Stimulated activated naive B cell treated with anti-CD40 and anti-IgM and Interleukin-4, amounts not matched to agents 10 μg/mL and 1 μg/mL and 100 μg/mL, for 72 hours (primary cell): Measurements from ENCODE around the gene PMIS2.
"Not testable (repeated sequence)": the region's sequence is repeated elsewhere in the genome, so short reads cannot be mapped to it uniquely, and the experiment has no call there.

Experiments
- ATAC-seq, 2 donors: fragments of 150-1000 bp; cut with Tn5 transposase; replicated peaks; 2 replicates each; pipeline ENCODE4 v1.10.0; 2021; ENCODE audit warnings: moderate library complexity in 1 of 2
- DNase-seq: peaks from one replicate; pipeline ENCODE4 v3.0.0; 2021
- H3K27ac Mint-ChIP-seq: one replicate; pipeline ENCODE4 v1.8.0; 2022; ENCODE audit warnings: mild to moderate bottlenecking, mixed read lengths
- H3K27me3 Mint-ChIP-seq, 2 donors: one replicate each; pipeline ENCODE4 v1.8.0; 2022; ENCODE audit warnings: mixed read lengths in 2 of 2
- H3K36me3 Mint-ChIP-seq, 2 donors: one replicate each; pipeline ENCODE4 v1.8.0; 2022; ENCODE audit warnings: mixed read lengths in 2 of 2, mild to moderate bottlenecking in 1 of 2
- H3K4me1 Mint-ChIP-seq, 2 donors: one replicate each; pipeline ENCODE4 v1.8.0; 2022; ENCODE audit warnings: mixed read lengths in 2 of 2, mild to moderate bottlenecking in 1 of 2
- H3K4me3 Mint-ChIP-seq, 2 donors: one replicate each; pipeline ENCODE4 v1.8.0; 2022; ENCODE audit warnings: mild to moderate bottlenecking in 2 of 2, mixed read lengths in 2 of 2, moderate library complexity in 1 of 2
- H3K9me3 Mint-ChIP-seq, 2 donors: one replicate each; pipeline ENCODE4 v1.8.0; 2022; ENCODE audit warnings: mixed read lengths in 2 of 2, mild to moderate bottlenecking in 1 of 2

Gene PMIS2

GRCh38 chr19:35590875-35591274 lies 4.9 kb downstream of the PMIS2 start:
- DNase-seq (no peak), ATAC-seq (no peak)
- Mint-ChIP-seq H3K4me1 (no peaks in the 10 kb centered on the region), H3K4me3 (no peak overlapping the region), H3K27me3 (peaks cover 25 to 27% of the 10 kb centered on the region in 2 donors), H3K36me3 (no peaks in the 10 kb centered on the region), H3K9me3 (no peaks in the 10 kb centered on the region), H3K27ac (no peak overlapping the region)

- ATAC-seq (peak in 1 of 2 donors; percentile 38), DNase-seq (no peak)
- peaks cover 0 to 3% of the 10 kb centered on the region in 2 donors for H3K4me1 Mint-ChIP-seq
- H3K27me3 Mint-ChIP-seq: peaks cover 18 to 20% of the 10 kb centered on the region in 2 donors
- H3K36me3 Mint-ChIP-seq: no peaks in the 10 kb centered on the region
- H3K27ac Mint-ChIP-seq: no peak overlapping the region
- no peak overlapping the region for H3K4me3 Mint-ChIP-seq
- no peaks in the 10 kb centered on the region for H3K9me3 Mint-ChIP-seq
Observed at GRCh38 chr19:35592226-35592625, 6.3 kb downstream of the PMIS2 start.

DNA sequence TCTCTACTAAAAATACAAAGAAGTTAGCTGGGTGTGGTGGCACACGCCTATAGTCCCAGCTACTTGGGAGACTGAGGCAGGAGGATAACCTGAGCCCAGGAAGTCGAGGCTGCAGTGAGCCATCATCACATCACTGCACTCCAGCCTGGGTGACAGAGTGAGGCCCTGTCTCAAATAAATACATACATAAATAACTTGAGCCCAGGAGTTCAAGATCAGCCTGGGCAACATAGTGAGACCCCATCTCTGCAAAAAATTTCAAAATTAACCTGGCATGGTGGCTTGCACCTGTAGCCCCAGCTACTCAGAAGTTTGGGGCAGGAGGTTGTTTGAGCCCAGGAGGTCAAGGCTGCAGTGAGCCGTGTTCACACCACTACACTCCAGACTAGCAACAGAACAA lies 9.1 kb downstream of the PMIS2 start:
- H3K4me1 Mint-ChIP-seq, ATAC-seq, H3K27ac Mint-ChIP-seq, H3K9me3 Mint-ChIP-seq, H3K4me3 Mint-ChIP-seq, H3K36me3 Mint-ChIP-seq, DNase-seq: not testable (repeated sequence)
- H3K27me3 Mint-ChIP-seq: peaks cover 13 to 24% of the 10 kb centered on the region in 2 donors

DNA sequence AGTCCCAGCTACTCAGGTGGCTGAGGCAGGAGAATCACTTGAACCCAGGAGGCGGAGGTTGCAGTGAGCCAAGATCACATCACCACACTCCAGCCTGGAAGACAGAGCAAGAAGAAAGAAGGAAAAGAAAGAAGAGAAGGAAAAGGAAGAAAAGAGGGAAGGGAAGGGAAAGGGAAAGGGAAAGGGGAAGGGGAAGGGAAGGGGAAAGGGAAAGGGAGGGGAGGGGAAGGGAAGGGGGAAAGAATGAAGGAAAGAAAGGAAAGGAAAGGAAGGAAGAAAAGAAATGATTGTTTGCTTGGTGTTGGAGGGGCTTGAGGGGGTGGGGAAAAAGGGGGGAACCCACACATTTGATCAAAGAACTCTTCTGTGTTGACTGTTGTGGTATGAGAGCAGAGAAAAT lies 10.0 kb downstream of the PMIS2 start:
- ATAC-seq: no peak
- Mint-ChIP-seq H3K9me3 (no peaks in the 10 kb centered on the region), H3K27me3 (peaks cover 17 to 33% of the 10 kb centered on the region in 2 donors), H3K36me3 (no peaks in the 10 kb centered on the region), H3K27ac (no peak overlapping the region), H3K4me1 (peaks cover 0 to 3% of the 10 kb centered on the region in 2 donors), H3K4me3 (no peak overlapping the region)
- DNase-seq: no peak

DNA sequence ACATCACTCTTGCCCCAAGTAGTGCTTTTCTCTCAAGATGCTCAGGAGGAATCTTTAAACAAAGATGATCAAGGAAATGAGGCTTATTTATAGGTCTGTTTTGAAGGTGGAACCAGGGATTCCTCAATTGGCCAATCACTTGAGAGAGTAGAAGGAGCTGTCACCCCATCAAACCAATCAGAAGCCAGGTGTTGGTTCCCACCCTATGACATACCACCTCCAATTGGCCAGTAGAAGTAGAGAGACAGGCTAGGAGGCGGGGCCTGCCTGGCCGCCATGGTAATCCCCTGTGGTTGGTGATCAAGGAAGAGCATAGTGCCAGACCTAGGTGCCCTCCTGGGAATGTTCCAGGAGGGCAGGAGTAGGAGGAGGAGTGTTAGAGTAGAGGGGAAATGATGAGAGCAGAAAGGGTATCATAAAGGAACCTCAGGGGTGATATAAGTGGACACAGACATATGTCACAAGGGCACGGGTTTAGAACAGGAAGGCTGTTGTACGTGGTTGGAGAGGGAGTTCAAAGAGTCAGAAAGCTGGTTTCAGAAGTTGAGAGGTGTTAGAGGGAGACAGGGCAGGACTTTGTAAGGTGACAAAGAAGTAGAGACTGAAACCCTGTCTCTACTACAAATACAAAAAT lies 10.5 kb downstream of the PMIS2 start:
- peaks cover 21 to 38% of the 10 kb centered on the region in 2 donors for H3K27me3 Mint-ChIP-seq
- DNase-seq (no peak), ATAC-seq (peak; percentile 62 to 83)
- H3K4me1 Mint-ChIP-seq: peaks cover 0 to 3% of the 10 kb centered on the region in 2 donors
- H3K27ac Mint-ChIP-seq: no peak overlapping the region
- no peak overlapping the region for H3K4me3 Mint-ChIP-seq
- no peaks in the 10 kb centered on the region for H3K9me3 Mint-ChIP-seq
- H3K36me3 Mint-ChIP-seq: no peaks in the 10 kb centered on the region

DNA sequence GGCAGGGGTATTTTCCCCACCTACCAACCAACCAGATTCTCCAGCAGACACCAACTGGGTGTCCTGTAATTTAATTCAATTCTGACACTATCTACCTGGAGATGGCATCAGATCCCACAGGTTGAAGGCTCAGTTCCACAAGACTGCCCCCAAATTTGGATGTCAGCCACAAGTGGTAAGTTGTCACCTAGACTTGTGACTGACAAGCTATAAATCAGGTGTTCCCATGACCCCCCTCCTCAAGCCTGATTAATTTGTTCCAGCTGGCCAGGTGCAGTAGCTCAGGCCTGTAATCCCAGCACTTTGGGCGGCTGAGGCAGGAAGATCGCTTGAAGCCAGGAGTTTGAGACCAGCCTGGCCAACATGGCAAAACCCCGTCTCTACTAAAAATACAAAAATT lies 16.0 kb downstream of the PMIS2 start:
- Mint-ChIP-seq H3K4me1 (no peaks in the 10 kb centered on the region), H3K36me3 (no peaks in the 10 kb centered on the region), H3K4me3 (no peak overlapping the region), H3K27me3 (peaks cover 14 to 24% of the 10 kb centered on the region in 2 donors), H3K9me3 (no peaks in the 10 kb centered on the region), H3K27ac (no peak overlapping the region)
- ATAC-seq: no peak
- no peak for DNase-seq

DNA sequence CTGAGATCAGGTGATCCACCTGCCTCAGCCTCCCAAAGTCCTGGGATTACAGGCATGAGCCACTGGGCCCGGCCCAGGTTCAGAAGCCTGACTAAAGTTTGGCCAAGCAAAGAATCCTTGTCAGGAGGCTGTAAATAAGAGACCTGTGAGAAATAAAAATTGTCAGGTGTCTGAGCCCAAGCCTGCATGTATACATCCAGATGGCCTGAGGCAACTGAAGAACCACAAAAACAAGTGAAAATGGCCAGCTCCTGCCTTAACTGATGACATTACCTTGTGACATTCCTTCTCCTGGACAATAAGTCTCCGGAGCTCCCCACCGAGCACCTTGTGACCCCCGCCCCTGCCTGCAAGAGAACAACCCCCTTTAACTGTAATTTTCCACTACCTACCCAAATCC lies 18.5 kb downstream of the PMIS2 start:
- H3K4me3 Mint-ChIP-seq, H3K9me3 Mint-ChIP-seq, H3K4me1 Mint-ChIP-seq, H3K27ac Mint-ChIP-seq, DNase-seq, ATAC-seq, H3K36me3 Mint-ChIP-seq: not testable (repeated sequence)
- H3K27me3 Mint-ChIP-seq: peaks cover 8 to 18% of the 10 kb centered on the region in 2 donors

- ATAC-seq, H3K9me3 Mint-ChIP-seq, H3K27ac Mint-ChIP-seq, H3K36me3 Mint-ChIP-seq, H3K27me3 Mint-ChIP-seq, DNase-seq, H3K4me3 Mint-ChIP-seq: not testable (repeated sequence)
- H3K4me1 Mint-ChIP-seq: peaks cover 19 to 21% of the 10 kb centered on the region in 2 donors
Observed at GRCh38 chr19:35607170-35607569, 21.2 kb downstream of the PMIS2 start.

GRCh38 chr19:35607661-35608060 lies 21.7 kb downstream of the PMIS2 start:
- H3K4me1 Mint-ChIP-seq: peaks cover 24% of the 10 kb centered on the region in 2 donors
- no peak overlapping the region for H3K4me3 Mint-ChIP-seq
- H3K27ac Mint-ChIP-seq: no peak overlapping the region
- no peak for DNase-seq
- H3K27me3 Mint-ChIP-seq: no peaks in the 10 kb centered on the region
- peaks cover 2 to 6% of the 10 kb centered on the region in 2 donors for H3K36me3 Mint-ChIP-seq
- H3K9me3 Mint-ChIP-seq: peaks cover 2 to 7% of the 10 kb centered on the region in 2 donors
- ATAC-seq: no peak

GRCh38 chr19:35608251-35608650 lies 22.3 kb downstream of the PMIS2 start:
- Mint-ChIP-seq H3K27ac (peak overlapping the region; percentile 89), H3K27me3 (no peaks in the 10 kb centered on the region), H3K36me3 (peaks cover 2 to 6% of the 10 kb centered on the region in 2 donors), H3K9me3 (peaks cover 2 to 7% of the 10 kb centered on the region in 2 donors), H3K4me3 (no peak overlapping the region), H3K4me1 (peaks cover 24 to 27% of the 10 kb centered on the region in 2 donors)
- ATAC-seq (peak in 1 of 2 donors; percentile 21), DNase-seq (no peak)

DNA sequence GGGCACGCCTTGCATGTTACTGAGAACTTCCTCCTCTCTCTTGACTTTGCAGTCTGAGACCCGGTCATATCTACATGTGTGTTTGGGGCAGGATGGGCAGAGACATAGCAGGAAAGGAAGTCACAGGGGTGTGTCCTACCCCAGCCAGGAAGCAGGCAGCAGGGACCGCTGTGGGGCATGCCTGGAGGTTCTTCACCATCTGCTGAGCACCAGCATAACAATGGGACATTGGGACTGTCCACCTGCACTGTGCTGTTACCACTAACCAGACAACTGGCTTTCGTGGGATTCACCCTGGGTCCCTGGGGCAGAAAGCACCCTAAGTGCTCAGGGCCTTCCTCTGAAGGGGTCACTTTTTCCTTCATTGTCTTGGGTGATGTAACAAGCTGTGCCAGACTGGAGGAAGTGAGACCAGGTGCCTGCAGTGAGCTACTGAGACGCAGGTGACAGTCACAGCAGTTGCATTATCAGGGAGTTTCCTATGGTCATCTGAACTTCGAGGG lies 23.9 kb downstream of the PMIS2 start:
- ATAC-seq (peak; percentile 71 to 74), DNase-seq (peak; percentile 62)
- Mint-ChIP-seq H3K4me1 (peaks cover 28 to 34% of the 10 kb centered on the region in 2 donors), H3K36me3 (peaks cover 2 to 10% of the 10 kb centered on the region in 2 donors), H3K4me3 (no peak overlapping the region), H3K27ac (peak overlapping the region; percentile 85), H3K27me3 (no peaks in the 10 kb centered on the region), H3K9me3 (peaks cover 2 to 7% of the 10 kb centered on the region in 2 donors)

GRCh38 chr19:35612224-35612558 lies 26.2 kb downstream of the PMIS2 start:
- peaks cover 2 to 7% of the 10 kb centered on the region in 2 donors for H3K9me3 Mint-ChIP-seq
- no peaks in the 10 kb centered on the region for H3K27me3 Mint-ChIP-seq
- H3K36me3 Mint-ChIP-seq: peaks cover 10 to 27% of the 10 kb centered on the region in 2 donors
- DNase-seq: no peak
- peaks cover 28 to 38% of the 10 kb centered on the region in 2 donors for H3K4me1 Mint-ChIP-seq
- ATAC-seq: peak; percentile 0
- H3K27ac Mint-ChIP-seq: peak overlapping the region; percentile 93
- H3K4me3 Mint-ChIP-seq: peak overlapping the region; percentile 90 to 96

DNA sequence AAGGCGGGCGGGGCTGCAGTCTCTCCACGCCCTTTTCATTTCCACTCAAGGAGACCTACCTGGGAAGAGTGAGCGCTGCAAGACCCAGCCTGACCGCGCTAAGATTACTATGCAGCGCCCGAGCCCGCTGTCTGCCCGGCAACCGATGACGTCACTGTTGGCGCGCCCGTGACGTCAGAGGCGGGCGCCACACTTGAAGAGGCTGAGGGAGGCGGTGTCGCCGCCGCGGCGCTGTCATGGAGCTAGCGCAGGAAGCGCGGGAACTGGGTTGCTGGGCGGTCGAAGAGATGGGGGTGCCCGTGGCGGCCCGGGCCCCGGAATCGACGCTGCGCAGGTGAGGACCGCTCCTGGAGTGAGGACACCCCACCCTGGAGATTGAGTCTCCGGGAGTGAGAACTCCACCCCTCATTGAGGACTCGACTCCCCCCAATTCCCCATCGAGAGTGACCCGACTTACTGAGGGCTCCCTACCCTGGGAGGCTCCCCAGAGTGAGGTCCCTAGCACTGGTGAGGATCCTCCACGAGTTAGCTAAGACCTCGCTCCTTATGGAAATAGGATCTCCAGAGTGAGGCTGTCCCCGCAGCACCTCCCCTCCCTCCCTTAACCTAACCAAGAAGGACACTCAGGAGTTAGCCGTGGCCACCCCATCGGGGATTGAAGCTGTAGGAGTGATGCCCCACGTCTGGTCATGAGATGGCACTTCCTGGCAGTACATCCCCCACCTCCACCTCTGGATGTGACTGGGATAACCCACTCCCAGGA lies 26.8 kb downstream of the PMIS2 start, which contains the start of gene HAUS5:
Gene HAUS5, plus strand, starts transcription at position 177 of the 763 bp plus-strand sequence. Its CDS starts 60 bp downstream, at position 237.
- peak within 1 kb of the TSS; percentile 90 to 96 for H3K4me3 Mint-ChIP-seq
- H3K27ac Mint-ChIP-seq: peak within 1 kb of the TSS; percentile 93
- ATAC-seq (peak; percentile 85 to 90), DNase-seq (peak; percentile 93)
- H3K36me3 Mint-ChIP-seq: peaks cover 10 to 31% of the 10 kb centered on the region in 2 donors
- H3K27me3 Mint-ChIP-seq: no peaks in the 10 kb centered on the region
- peaks cover 2 to 7% of the 10 kb centered on the region in 2 donors for H3K9me3 Mint-ChIP-seq
- peaks cover 28 to 38% of the 10 kb centered on the region in 2 donors for H3K4me1 Mint-ChIP-seq

DNA sequence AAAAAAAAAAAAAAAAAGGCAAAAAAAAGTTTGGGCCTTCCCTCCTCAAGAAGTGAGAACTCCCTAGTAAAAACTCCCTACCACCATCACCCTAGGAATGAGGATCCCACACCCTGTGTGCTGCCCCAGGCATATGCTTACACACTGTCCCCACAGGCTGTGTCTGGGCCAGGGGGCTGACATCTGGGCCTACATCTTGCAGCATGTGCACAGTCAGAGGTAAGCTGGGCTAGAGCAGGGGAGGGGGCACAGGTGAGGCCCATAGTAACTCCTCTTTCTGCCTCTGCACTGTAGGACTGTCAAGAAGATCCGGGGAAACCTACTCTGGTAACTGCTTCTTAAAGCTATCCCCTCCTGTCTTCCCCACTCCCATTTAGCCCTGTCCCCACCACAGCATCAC lies 27.6 kb downstream of the PMIS2 start:
- no peak for DNase-seq
- ATAC-seq: no peak
- Mint-ChIP-seq H3K9me3 (peaks cover 0 to 2% of the 10 kb centered on the region in 2 donors), H3K27me3 (no peaks in the 10 kb centered on the region), H3K27ac (peak overlapping the region; percentile 93), H3K4me3 (peak overlapping the region; percentile 90 to 96), H3K36me3 (peaks cover 12 to 32% of the 10 kb centered on the region in 2 donors), H3K4me1 (peaks cover 24 to 38% of the 10 kb centered on the region in 2 donors)
